Cardiac muscle cell (in vitro differentiated cells and primary cell): ENCODE data around the gene DLK1. TPM values are rescaled to one million over a fixed set of nuclear protein-coding genes. Genes with fewer than 3 reads are reported as not detected.

Experiments
- DNase-seq, 2 donors: peaks; one replicate each; pipeline versions ENCODE4 v3.0.0 to v3.0.0-alpha.2; 2010 to 2017; ENCODE audit warnings: low read depth in 1 of 2, low spot score in 1 of 2
- H3K27ac ChIP-seq: fragments of 200-600 bp; sonication (generic); 2 replicates; pipeline ENCODE4 v1.5.1; 2016
- H3K27me3 ChIP-seq: fragments of 200-600 bp; sonication (generic); 2 replicates; pipeline ENCODE4 v1.6.0; 2016; ENCODE audit warnings: control low read depth
- H3K36me3 ChIP-seq: fragments of 200-600 bp; sonication (generic); 2 replicates; pipeline ENCODE4 v1.5.1; 2016; ENCODE audit warnings: control low read depth
- H3K4me1 ChIP-seq: fragments of 200-600 bp; sonication (generic); 2 replicates; pipeline ENCODE4 v1.8.1; 2017; ENCODE audit warnings: low read depth, mild to moderate bottlenecking, mixed run types
- H3K4me3 ChIP-seq: fragments of 200-600 bp; sonication (generic); 2 replicates; pipeline ENCODE4 v1.5.1; 2016; ENCODE audit warnings: mild to moderate bottlenecking
- H3K9me3 ChIP-seq: fragments of 200-600 bp; sonication (generic); 2 replicates; pipeline ENCODE4 v1.5.1; 2017; ENCODE audit warnings: low read depth, mild to moderate bottlenecking, control low read depth
- CTCF ChIP-seq: IDR thresholded peaks from 2 replicates; pipeline ENCODE4 v1.5.1; 2012; ENCODE audit warnings: low read depth, mild to moderate bottlenecking, low read length
- polyA plus RNA-seq: library from polyadenylated mRNA; unstranded; fragments of >200 nt; fragmentation: Nextera tagmentation; extraction: Ambion mirVana; gene quantifications from 2 replicates; pipeline ENCODE4 v1.2.1, GENCODE V29; 2016
- total RNA-seq: library from RNA; depleted of rRNA; stranded (reverse); fragments of >200 nt; gene quantifications from 2 replicates; pipeline ENCODE4 v1.2.3, GENCODE V29; 2016

Gene DLK1
- total and polyA plus RNA-seq, 2 experiments from 2014 or later, result 24.0 to 64.1 TPM

GRCh38 chr14:100738704-100739131 lies 12.0 kb downstream of the DLK1 start:
- Histone ChIP-seq H3K4me3 (no peak overlapping the region), H3K9me3 (no peaks in the 10 kb centered on the region), H3K27me3 (no peaks in the 10 kb centered on the region), H3K4me1 (no peaks in the 10 kb centered on the region), H3K27ac (no peak overlapping the region), H3K36me3 (no peaks in the 10 kb centered on the region)
- TF ChIP-seq CTCF, result no peak
- no peak for DNase-seq

GRCh38 chr14:100739306-100739705 lies 12.6 kb downstream of the DLK1 start:
- TF ChIP-seq CTCF, result no peak
- H3K9me3 ChIP-seq, result no peaks in the 10 kb centered on the region
- no peak overlapping the region for H3K27ac ChIP-seq
- no peaks in the 10 kb centered on the region for H3K4me1 ChIP-seq
- H3K36me3 ChIP-seq, result no peaks in the 10 kb centered on the region
- no peaks in the 10 kb centered on the region for H3K27me3 ChIP-seq
- no peak overlapping the region for H3K4me3 ChIP-seq
- DNase-seq, result no peak

- no peaks in the 10 kb centered on the region for H3K9me3 ChIP-seq
- no peak for TF ChIP-seq CTCF
- no peak for DNase-seq
- H3K4me3 ChIP-seq, result no peak overlapping the region
- no peaks in the 10 kb centered on the region for H3K36me3 ChIP-seq
- H3K4me1 ChIP-seq, result no peaks in the 10 kb centered on the region
- H3K27me3 ChIP-seq, result no peaks in the 10 kb centered on the region
- H3K27ac ChIP-seq, result no peak overlapping the region
These were observed 13.6 kb downstream of the DLK1 start for GRCh38 chr14:100740196-100740825.

- no peak for TF ChIP-seq CTCF
- DNase-seq, result no peak
- Histone ChIP-seq H3K9me3 (no peaks in the 10 kb centered on the region), H3K4me1 (no peaks in the 10 kb centered on the region), H3K4me3 (no peak overlapping the region), H3K36me3 (no peaks in the 10 kb centered on the region), H3K27me3 (no peaks in the 10 kb centered on the region), H3K27ac (no peak overlapping the region)
These were observed 14.2 kb downstream of the DLK1 start for GRCh38 chr14:100740929-100741328.

GRCh38 chr14:100741966-100742365 lies 15.3 kb downstream of the DLK1 start:
- DNase-seq, result no peak
- no peak for TF ChIP-seq CTCF
- H3K4me3 ChIP-seq, result no peak overlapping the region
- no peak overlapping the region for H3K27ac ChIP-seq
- H3K27me3 ChIP-seq, result no peaks in the 10 kb centered on the region
- H3K9me3 ChIP-seq, result no peaks in the 10 kb centered on the region
- no peaks in the 10 kb centered on the region for H3K4me1 ChIP-seq
- no peaks in the 10 kb centered on the region for H3K36me3 ChIP-seq
